A549 (cell line): ENCODE measurements around the gene ABCC4. TPM values are rescaled to one million over a fixed set of nuclear protein-coding genes. Genes with fewer than 3 reads are reported as not detected.

Experiments used
- ATAC-seq, 2 experiments: fragments of 200-7000 bp in 1 of 2; fragments of >200 bp in 1 of 2; cut with Nextera tagmentation in 1 of 2; cut with Tn5 transposase in 1 of 2; 3 replicates each; pipeline versions ENCODE4 v1.8.0 to v1.9.1; 2018 to 2020; ENCODE audit warnings: mild to moderate bottlenecking in 1 of 2, moderate library complexity in 1 of 2
- CTCF ChIA-PET: fragments of 300-600 bp; sonication (Branson Sonifier 250); formaldehyde crosslinking; extraction: SDS; loops from one replicate; lab custom pipeline; 2021; ENCODE audit warnings: antibody characterized with exemption, inconsistent platforms; lab: Yijun Ruan, JAX
- POLR2A ChIA-PET: fragments of 350-600 bp; formaldehyde crosslinking; extraction: SDS; loops from one replicate; lab custom pipeline; 2021; ENCODE audit warnings: antibody characterized with exemption, inconsistent platforms; lab: Yijun Ruan, JAX
- DNase-seq, 2 experiments: peaks; one replicate each; pipeline versions ENCODE4 v3.0.0 to v3.0.0-alpha.2; 2011 to 2016; ENCODE audit warnings: low read depth in 1 of 2, low spot score in 1 of 2
- FAIRE-seq: peaks from 2 replicates; lab custom pipeline; 2011; peaks lifted over from hg19 to GRCh38; lab: Jason Lieb, UNC
- H3K27ac ChIP-seq, 2 experiments: fragments of >200 bp; sonication (Bioruptor Twin); formaldehyde crosslinking; 3 replicates each; pipeline ENCODE4 v1.5.1; 2016 to 2017
- H3K4me1 ChIP-seq: fragments of >200 bp; sonication (Bioruptor Twin); formaldehyde crosslinking; 3 replicates; pipeline ENCODE4 v1.6.1; 2016
- H3K4me2 ChIP-seq: fragments of >200 bp; sonication (Bioruptor Twin); formaldehyde crosslinking; 3 replicates; pipeline ENCODE4 v1.6.1; 2016
- H3K4me3 ChIP-seq: fragments of >200 bp; sonication (Bioruptor Twin); formaldehyde crosslinking; 3 replicates; pipeline ENCODE4 v1.5.1; 2016
- H3K9me3 ChIP-seq: fragments of >200 bp; sonication (Bioruptor Twin); formaldehyde crosslinking; 3 replicates; pipeline ENCODE4 v1.6.1; 2016
- BCL3 ChIP-seq: fragments of >200 bp; sonication (Bioruptor Twin); formaldehyde crosslinking; IDR thresholded peaks from 3 replicates; pipeline ENCODE4 v1.6.1; 2016
- CBX2 ChIP-seq: fragments of 200-600 bp; sonication (generic); IDR thresholded peaks from 2 replicates; pipeline ENCODE4 v1.6.1; 2016; ENCODE audit warnings: low read depth, mild to moderate bottlenecking, borderline replicate concordance
- CBX8 ChIP-seq: fragments of 200-600 bp; sonication (generic); IDR thresholded peaks from 2 replicates; pipeline ENCODE4 v1.6.1; 2016
- CEBPB ChIP-seq, 2 experiments: fragments of >200 bp in 1 of 2; sonication (Bioruptor Twin) in 1 of 2; formaldehyde crosslinking in 1 of 2; IDR thresholded peaks; 2 replicates each; pipeline ENCODE4 v1.6.1; 2012 to 2016
- CHD2 ChIP-seq: fragments of 150-350 bp; IDR thresholded peaks from 2 replicates; pipeline ENCODE4 v1.6.1; 2014; ENCODE audit warnings: low read length; ENCODE audit not compliant: partially characterized antibody
- CTCF ChIP-seq: fragments of >200 bp; sonication (Bioruptor Twin); formaldehyde crosslinking; IDR thresholded peaks from 3 replicates; pipeline ENCODE4 v1.5.1; 2016
- EHF ChIP-seq: fragments of 250-450 bp; sonication (Bioruptor Pico); IDR thresholded peaks from 2 replicates; pipeline ENCODE4 v1.5.0; 2020; ENCODE audit warnings: mild to moderate bottlenecking
- FOSL2 ChIP-seq, 2 experiments: fragments of 450-650 bp in 1 of 2; fragments of >200 bp in 1 of 2; sonication (Bioruptor Twin) in 1 of 2; formaldehyde crosslinking; IDR thresholded peaks; 2 replicates each; pipeline versions ENCODE4 v1.5.0 to v1.6.1; 2016 to 2020; ENCODE audit warnings: mild to moderate bottlenecking in 1 of 2, moderate library complexity in 1 of 2
- HEYL ChIP-seq: fragments of 250-450 bp; sonication (Bioruptor Pico); IDR thresholded peaks from 2 replicates; pipeline ENCODE4 v1.8.0; 2021; ENCODE audit warnings: mild to moderate bottlenecking, moderate library complexity
- HMGXB4 ChIP-seq: fragments of 250-450 bp; sonication (Bioruptor Pico); IDR thresholded peaks from 2 replicates; pipeline ENCODE4 v1.5.0; 2021; ENCODE audit warnings: mild to moderate bottlenecking, moderate library complexity, borderline replicate concordance
- HOXB13 ChIP-seq: fragments of 250-450 bp; sonication (Bioruptor Pico); IDR thresholded peaks from 2 replicates; pipeline ENCODE4 v1.5.0; 2020; ENCODE audit warnings: low read depth, mild to moderate bottlenecking, moderate library complexity
- JUNB ChIP-seq: fragments of >200 bp; sonication (Bioruptor Twin); formaldehyde crosslinking; IDR thresholded peaks from 2 replicates; pipeline ENCODE4 v1.6.1; 2016
- PHF8 ChIP-seq: fragments of 200-600 bp; sonication (generic); IDR thresholded peaks from 2 replicates; pipeline ENCODE4 v1.6.1; 2016; ENCODE audit warnings: low read depth, mild to moderate bottlenecking, antibody characterized with exemption, moderate library complexity, borderline replicate concordance
- POLR2AphosphoS2 ChIP-seq: conservative IDR thresholded peaks from 2 replicates; pipeline ENCODE4 v1.6.1; 2012; ENCODE audit warnings: low read length, improper control_type of control experiment, inconsistent platforms
- RAD21 ChIP-seq, 2 experiments: fragments of >200 bp in 1 of 2; sonication (Bioruptor Twin) in 1 of 2; formaldehyde crosslinking in 1 of 2; IDR thresholded peaks in 1 of 2; conservative IDR thresholded peaks in 1 of 2; 2 replicates in 1 of 2; 3 replicates in 1 of 2; pipeline ENCODE4 v1.6.1; 2012 to 2018; ENCODE audit warnings: inconsistent platforms in 1 of 2
- RARB ChIP-seq: fragments of 250-450 bp; sonication (Bioruptor Pico); IDR thresholded peaks from 2 replicates; pipeline ENCODE4 v1.8.0; 2021; ENCODE audit warnings: mild to moderate bottlenecking, moderate library complexity
- RNF2 ChIP-seq: fragments of 200-600 bp; sonication (generic); IDR thresholded peaks from 2 replicates; pipeline ENCODE4 v1.6.1; 2016; ENCODE audit warnings: low read depth, mild to moderate bottlenecking, antibody characterized with exemption, moderate library complexity, borderline replicate concordance
- SMC3 ChIP-seq: fragments of >200 bp; sonication (Bioruptor Twin); formaldehyde crosslinking; IDR thresholded peaks from 3 replicates; pipeline ENCODE4 v1.6.1; 2018; ENCODE audit warnings: inconsistent platforms
- TFCP2L1 ChIP-seq: fragments of 250-450 bp; sonication (Bioruptor Pico); IDR thresholded peaks from 2 replicates; pipeline ENCODE4 v1.5.0; 2021; ENCODE audit warnings: mild to moderate bottlenecking
- TP53 ChIP-seq: fragments of 250-450 bp; sonication (Bioruptor Pico); IDR thresholded peaks from 2 replicates; pipeline ENCODE4 v1.5.0; 2021; ENCODE audit warnings: mild to moderate bottlenecking, moderate library complexity
- ZNF302 ChIP-seq: fragments of 250-450 bp; sonication (Bioruptor Pico); IDR thresholded peaks from 2 replicates; pipeline ENCODE4 v1.9.0; 2021; ENCODE audit warnings: inconsistent platforms, mild to moderate bottlenecking, moderate library complexity
- WGBS: methylation state at CpG from one replicate; pipeline ENCODE4 v1.1.6; 2017; ENCODE audit errors: missing lambda C conversion rate; 5-methylcytosine and 5-hydroxymethylcytosine counted together
- polyA plus RNA-seq, 4 experiments: library from polyadenylated mRNA; depleted of rRNA in 3 of 4; stranded (reverse); fragments of >200 nt; fragmentation: RNase III in 1 of 4; extraction: RNeasy Plus Mini Kit Qiagen cat#74134 plus additional on column Dnase treatment in 1 of 4; gene quantifications; 2 replicates in 3 of 4; 3 replicates in 1 of 4; pipeline ENCODE4 v1.2.3, GENCODE V29; 2011 to 2017

Gene ABCC4
- polyA plus RNA-seq, 2 of the 4 experiments (the other 2 are of a cell fraction): 23.5 to 56.2 TPM

- no peak for TF ChIP-seq CEBPB (IDR thresholded peaks at IDR 0.05)
- no peak for TF ChIP-seq CBX2
- no peak for TF ChIP-seq TFCP2L1
- no peak for TF ChIP-seq RARB (CRISPR knock-in tag)
- no peak for TF ChIP-seq CHD2
- no peak for TF ChIP-seq TP53
- no peak for TF ChIP-seq POLR2AphosphoS2
- no peak for TF ChIP-seq HOXB13 (CRISPR knock-in tag)
- no peak for TF ChIP-seq HEYL (CRISPR knock-in tag)
- no peak for TF ChIP-seq EHF
- no peak for TF ChIP-seq ZNF302 (CRISPR knock-in tag)
- no peak for TF ChIP-seq BCL3
- TF ChIP-seq HMGXB4: no peak
- TF ChIP-seq SMC3: no peak
- no peak for TF ChIP-seq CTCF
- TF ChIP-seq PHF8: no peak
- TF ChIP-seq CBX8: no peak
- no peak for TF ChIP-seq RNF2
- TF ChIP-seq FOSL2 (IDR thresholded peaks at IDR 0.05): no peak
- TF ChIP-seq FOSL2 (CRISPR knock-in tag; IDR thresholded peaks at IDR 0.05): no peak
- 68% methylated on average over 3 of the region's 3 CpGs for WGBS
- no peak for DNase-seq
- H3K4me3 ChIP-seq: no peak overlapping the region
- H3K9me3 ChIP-seq: no peaks in the 10 kb centered on the region
- CTCF ChIA-PET: interaction anchor here (0.5 to 0.8 kb wide), 2 partner anchors 27 to 354 kb away, joined by 4 read pairs; no protein-coding TSS in a partner anchor
- ATAC-seq: no peak
- no peak for FAIRE-seq
- no peaks in the 10 kb centered on the region for H3K4me1 ChIP-seq
- H3K4me2 ChIP-seq: no peak overlapping the region
- POLR2A ChIA-PET: no interaction called here
- H3K27ac ChIP-seq: no peak overlapping the region
Observed at GRCh38 chr13:95050800-95051615, 250.2 kb downstream of the ABCC4 start.

GRCh38 chr13:95049772-95050171 lies 251.5 kb downstream of the ABCC4 start:
- POLR2A ChIA-PET: no interaction called here
- no peak overlapping the region for H3K4me2 ChIP-seq
- 93% methylated on average over 1 of the region's 1 CpG for WGBS
- no peak for FAIRE-seq
- H3K4me1 ChIP-seq: peaks cover 5% of the 10 kb centered on the region
- no peaks in the 10 kb centered on the region for H3K9me3 ChIP-seq
- DNase-seq: no peak
- H3K4me3 ChIP-seq: no peak overlapping the region
- TF ChIP-seq TP53 (no peak), RAD21 (conservative IDR thresholded peaks at IDR 0.05 in 1 of 2, IDR thresholded peaks at IDR 0.05 in 1 of 2) (no peak), JUNB (no peak)
- TF ChIP-seq, all 56 proteins: peak for 0
- CTCF ChIA-PET: no interaction called here
- no peak for ATAC-seq
- H3K27ac ChIP-seq: no peak overlapping the region
